PC-3 (cell line): ENCODE measurements around the gene DSTN. TPM values are rescaled to one million over a fixed set of nuclear protein-coding genes. Genes with fewer than 3 reads are reported as not detected.
A peak's percentile ranks its signal among the peaks of the same experiment; 100 is the strongest.

Experiments
- ATAC-seq: fragments of 200-7000 bp; cut with Tn5 transposase; 2 replicates; pipeline ENCODE4 v1.9.1; 2020; ENCODE audit warnings: mild to moderate bottlenecking, moderate library complexity
- Bru-seq: library from RNA; stranded (reverse); fragments of 400-500 nt; gene quantifications from one replicate; lab custom pipeline; 2021; lab: Mats Ljungman, UMichigan
- BruChase-seq, 2 experiments: library from RNA; stranded (reverse); fragments of 400-500 nt; gene quantifications; one replicate each; lab custom pipeline; 2021; lab: Mats Ljungman, UMichigan
- BruUV-seq: library from RNA; stranded (reverse); fragments of 400-500 nt; replicated peaks from 2 replicates; lab custom pipeline; 2021; lab: Mats Ljungman, UMichigan
- CTCF ChIA-PET: fragments of 300-600 bp; sonication (Branson Sonifier 250); formaldehyde crosslinking; loops from one replicate; lab custom pipeline; 2022; ENCODE audit warnings: antibody characterized with exemption; lab: Charles Lee
- POLR2A ChIA-PET: fragments of 300-600 bp; sonication (Branson Sonifier 250); formaldehyde crosslinking; loops from one replicate; lab custom pipeline; 2022; ENCODE audit warnings: antibody characterized with exemption; ENCODE audit not compliant: unreplicated experiment; lab: Charles Lee
- DNase-seq: peaks from one replicate; pipeline ENCODE4 v3.0.0-alpha.2; 2015
- H2AFZ ChIP-seq: fragments of 300-600 bp; sonication (generic); 2 replicates; pipeline ENCODE4 v1.6.0; 2016; ENCODE audit warnings: antibody characterized with exemption, low read length
- H3F3A ChIP-seq: fragments of 300-600 bp; sonication (generic); one replicate; pipeline ENCODE4 v1.6.0; 2017; ENCODE audit warnings: antibody characterized with exemption, low read length, control low read depth, mild to moderate bottlenecking; ENCODE audit not compliant: unreplicated experiment
- H3K27ac ChIP-seq: fragments of 300-600 bp; sonication (generic); 2 replicates; pipeline ENCODE4 v1.5.1; 2016; ENCODE audit warnings: mild to moderate bottlenecking, low read length
- H3K27me3 ChIP-seq: fragments of 300-600 bp; sonication (generic); 2 replicates; pipeline ENCODE4 v1.6.1; 2016; ENCODE audit warnings: low read length, mixed read lengths
- H3K36me3 ChIP-seq: fragments of 300-600 bp; sonication (generic); 2 replicates; pipeline ENCODE4 v1.6.1; 2016; ENCODE audit warnings: low read depth, mixed run types, low read length, mixed read lengths
- H3K4me1 ChIP-seq: fragments of 300-600 bp; sonication (generic); 2 replicates; pipeline ENCODE4 v1.5.1; 2016; ENCODE audit warnings: low read length; ENCODE audit not compliant: insufficient read depth
- H3K4me2 ChIP-seq: fragments of 300-600 bp; sonication (generic); 2 replicates; pipeline ENCODE4 v1.6.0; 2016; ENCODE audit warnings: low read length
- H3K4me3 ChIP-seq: fragments of 300-600 bp; sonication (generic); 2 replicates; pipeline ENCODE4 v1.5.1; 2016; ENCODE audit warnings: mild to moderate bottlenecking, low read length, mixed read lengths
- H3K79me2 ChIP-seq: fragments of 300-600 bp; sonication (generic); 2 replicates; pipeline ENCODE4 v1.6.1; 2017; ENCODE audit warnings: low read length, mixed read lengths
- H3K9ac ChIP-seq: fragments of 300-600 bp; sonication (generic); 2 replicates; pipeline ENCODE4 v1.6.0; 2016; ENCODE audit warnings: mild to moderate bottlenecking, low read length
- H3K9me2 ChIP-seq: fragments of 300-600 bp; sonication (generic); replicated peaks from 2 replicates; pipeline ENCODE4 v1.6.1; 2016; ENCODE audit warnings: mixed run types, low read length, mixed read lengths
- H3K9me3 ChIP-seq: fragments of 300-600 bp; sonication (generic); 2 replicates; pipeline ENCODE4 v1.6.1; 2016; ENCODE audit warnings: low read length, mixed read lengths
- H4K20me1 ChIP-seq: fragments of 300-600 bp; sonication (generic); 2 replicates; pipeline ENCODE4 v1.6.1; 2016; ENCODE audit warnings: low read length, mixed read lengths
- CTCF ChIP-seq: fragments of 300-600 bp; sonication (generic); conservative IDR thresholded peaks from 2 replicates; pipeline ENCODE4 v1.5.1; 2017; ENCODE audit warnings: antibody characterized with exemption, low read depth, mild to moderate bottlenecking, low read length
- EZH2 ChIP-seq: fragments of 300-600 bp; sonication (generic); IDR thresholded peaks from one replicate; pipeline ENCODE4 v1.6.1; 2017; ENCODE audit warnings: antibody characterized with exemption, mild to moderate bottlenecking, low read length; ENCODE audit not compliant: unreplicated experiment
- EZH2phosphoT487 ChIP-seq: fragments of 300-600 bp; sonication (generic); IDR thresholded peaks from 2 replicates; pipeline ENCODE4 v1.6.1; 2018; ENCODE audit warnings: mild to moderate bottlenecking, antibody characterized with exemption, low read length, borderline replicate concordance
- intact Hi-C: fragments of 100-400 bp; cut with micrococcal nuclease; formaldehyde crosslinking; loops from 2 replicates; pipeline ENCODE4 v1.9.0; 2023
- long read RNA-seq: library from polyadenylated mRNA; unstranded; transcript quantifications from one replicate; pipeline ENCODE4 v2.0.0, GENCODE V29; 2021; ENCODE audit not compliant: unreplicated experiment
- total RNA-seq: library from RNA; depleted of rRNA; stranded (reverse); fragments of >200 nt; gene quantifications from 2 replicates; pipeline ENCODE4 v1.2.3, GENCODE V29; 2014; rRNA removed

Gene DSTN
- total RNA-seq (177 and 182 TPM in 2 replicates), Bru-seq, nascent RNA (percentile 95 among the genes with signal in this experiment), BruChase-seq, experiment 1, labeled RNA remaining after a 6-hour chase (percentile 94 among the genes with signal in this experiment), BruChase-seq, experiment 2, labeled RNA remaining after a 2-hour chase (percentile 92 among the genes with signal in this experiment)
- long read RNA-seq, transcript DSTN-203 (5 exons, 1,853 nt), result minor isoform, 8 of 805 reads
- long read RNA-seq, transcript DSTN-201 (4 exons, 3,617 nt), result major isoform, 503 of 805 reads
- long read RNA-seq, partial matches to known transcripts, result 11 of 805 reads
- long read RNA-seq, other reads (novel, unspliced or antisense), result 283 of 805 reads

- Histone ChIP-seq H3K27me3 (no peaks in the 10 kb centered on the region), H2AFZ (peak within 1 kb of the TSS; percentile 47), H3K9me3 (no peaks in the 10 kb centered on the region), H3K27ac (peak within 1 kb of the TSS; percentile 89), H3K9ac (peak within 1 kb of the TSS; percentile 96), H3K9me2 (no peaks in the 10 kb centered on the region), H3K4me2 (peak within 1 kb of the TSS; percentile 97), H3F3A (no peaks in the 10 kb centered on the region), H3K79me2 (peaks cover 61% of the 10 kb centered on the region), H4K20me1 (peaks cover 41% of the 10 kb centered on the region), H3K36me3 (no peaks in the 10 kb centered on the region; the same call in 1 of the 2 replicates), H3K4me1 (peaks cover 39% of the 10 kb centered on the region), H3K4me3 (peak within 1 kb of the TSS; percentile 97)
- CTCF ChIA-PET, result interaction anchor here (0.8 to 1.3 kb wide), 3 partner anchors 12 to 64 kb away, joined by 3 to 8 read pairs (median 3); no protein-coding TSS in a partner anchor
- ATAC-seq, result peak; percentile 71
- TF ChIP-seq EZH2phosphoT487 (no peak), EZH2 (no peak), CTCF (no peak)
- intact Hi-C loops, result loop anchor here (1.0 kb wide), 1 partner anchor 11 kb away; no protein-coding TSS in a partner anchor
- POLR2A ChIA-PET, result interaction anchor here (0.6 to 1.1 kb wide), 9 partner anchors 11 to 841 kb away, joined by 3 to 26 read pairs (median 4); partner anchors contain the start of genes BFSP1 and RRBP1
- no TSS peak for BruUV-seq
- DNase-seq, result peak; percentile 98
These were observed at the start of gene DSTN for GRCh38 chr20:17569616-17570346. TSS of gene DSTN (plus strand) at chr20:17570075. CDS start at chr20:17570209, 134 bp downstream.

- Histone ChIP-seq H3K27ac (no peak overlapping the region), H3K79me2 (no peaks in the 10 kb centered on the region), H3K27me3 (no peaks in the 10 kb centered on the region), H2AFZ (no peak overlapping the region), H3K4me3 (no peak overlapping the region), H3K9ac (no peak overlapping the region), H3F3A (no peaks in the 10 kb centered on the region), H4K20me1 (no peaks in the 10 kb centered on the region), H3K4me1 (no peaks in the 10 kb centered on the region), H3K4me2 (no peak overlapping the region), H3K9me3 (no peaks in the 10 kb centered on the region), H3K36me3 (no peaks in the 10 kb centered on the region), H3K9me2 (no peaks in the 10 kb centered on the region)
- ATAC-seq (no peak), DNase-seq (no peak)
- POLR2A ChIA-PET, result no interaction called here
- intact Hi-C loops, result no loop called here
- no TSS peak for BruUV-seq
- no peak for TF ChIP-seq CTCF
- no peak for TF ChIP-seq EZH2phosphoT487
- no peak for TF ChIP-seq EZH2
- CTCF ChIA-PET, result interaction anchor here (0.6 kb wide), 1 partner anchor 218 kb away, joined by 9 read pairs; no protein-coding TSS in a partner anchor
These were observed 49.3 kb upstream of the DSTN start for GRCh38 chr20:17520583-17520982.
